CD14-positive monocyte (primary cell): ENCODE measurements around the gene ASTN2. TPM values are rescaled to one million over a fixed set of nuclear protein-coding genes. Genes with fewer than 3 reads are reported as not detected.
A peak's percentile ranks its signal among the peaks of the same experiment; 100 is the strongest.

Experiments used
- DNase-seq, 3 donors: peaks; one replicate each; pipeline ENCODE4 v3.0.0-alpha.2; 2011 to 2022
- H2AFZ ChIP-seq: 2 replicates; pipeline ENCODE4 v1.6.0; 2012; ENCODE audit warnings: mild to moderate bottlenecking, low read depth, low read length, inconsistent platforms; ENCODE audit not compliant: insufficient read depth, poor library complexity, severe bottlenecking
- H3K27ac ChIP-seq, 2 donors: 1 replicate in 1 of 2; 2 replicates in 1 of 2; pipeline ENCODE4 v1.5.1; 2012 to 2013; ENCODE audit warnings: low read length in 2 of 2, control low read depth in 1 of 2, inconsistent platforms in 1 of 2, low read depth in 1 of 2, mild to moderate bottlenecking in 1 of 2
- H3K27me3 ChIP-seq, 2 donors: one replicate each; pipeline versions ENCODE4 v1.6.0 to v1.6.1; 2011 to 2013; ENCODE audit warnings: low read length in 2 of 2; ENCODE audit not compliant: control insufficient read depth in 2 of 2, insufficient read depth in 2 of 2
- H3K36me3 ChIP-seq, 2 donors: replicated peaks in 1 of 2; 1 replicate in 1 of 2; 2 replicates in 1 of 2; pipeline versions ENCODE4 v1.5.1 to v1.6.1; 2012 to 2013; ENCODE audit warnings: low read length in 2 of 2, control low read depth in 1 of 2, inconsistent platforms in 1 of 2, mild to moderate bottlenecking in 1 of 2; ENCODE audit not compliant: insufficient read depth in 2 of 2, control insufficient read depth in 1 of 2
- H3K4me1 ChIP-seq, 2 donors: 1 replicate in 1 of 2; 2 replicates in 1 of 2; pipeline versions ENCODE4 v1.5.1 to v1.6.1; 2012 to 2013; ENCODE audit warnings: low read length in 2 of 2, control low read depth in 1 of 2, inconsistent platforms in 1 of 2, mild to moderate bottlenecking in 1 of 2, moderate library complexity in 1 of 2; ENCODE audit not compliant: insufficient read depth in 2 of 2, control insufficient read depth in 1 of 2
- H3K4me2 ChIP-seq: replicated peaks from 2 replicates; pipeline ENCODE3; 2012; ENCODE audit warnings: low read length, moderate library complexity, mild to moderate bottlenecking; ENCODE audit not compliant: poor library complexity, severe bottlenecking; ENCODE audit errors: extremely low read depth
- H3K4me3 ChIP-seq, 3 experiments: fragments of 200-600 bp in 1 of 3; sonication (generic) in 1 of 3; replicated peaks in 1 of 3; 1 replicate in 2 of 3; 2 replicates in 1 of 3; pipeline ENCODE4 v1.5.1; 2011 to 2013; ENCODE audit warnings: low read length in 3 of 3, mild to moderate bottlenecking in 3 of 3, control low read depth in 2 of 3, low read depth in 2 of 3, inconsistent platforms in 1 of 3, moderate library complexity in 1 of 3
- H3K79me2 ChIP-seq: 2 replicates; pipeline ENCODE4 v1.6.0; 2012; ENCODE audit warnings: mild to moderate bottlenecking, control low read depth, inconsistent platforms, low read length, moderate library complexity; ENCODE audit not compliant: insufficient read depth
- H3K9ac ChIP-seq: 2 replicates; pipeline ENCODE4 v1.6.0; 2017; ENCODE audit warnings: low read length, mild to moderate bottlenecking; ENCODE audit not compliant: insufficient read depth, poor library complexity, severe bottlenecking
- H3K9me3 ChIP-seq, 2 donors: replicated peaks in 1 of 2; 1 replicate in 1 of 2; 2 replicates in 1 of 2; pipeline versions ENCODE4 v1.5.1 to v1.6.1; 2012 to 2013; ENCODE audit warnings: low read length in 2 of 2, control low read depth in 1 of 2; ENCODE audit not compliant: control insufficient read depth in 1 of 2, insufficient read depth in 1 of 2
- H4K20me1 ChIP-seq: 2 replicates; pipeline ENCODE4 v1.6.0; 2012; ENCODE audit warnings: mild to moderate bottlenecking, low read length, control low read depth, moderate library complexity; ENCODE audit not compliant: insufficient read depth
- H3K27ac Mint-ChIP-seq, 7 donors: one replicate each; pipeline ENCODE4 v1.8.0; 2020; ENCODE audit warnings: mild to moderate bottlenecking in 7 of 7, mixed read lengths in 7 of 7, moderate library complexity in 6 of 7, inconsistent platforms in 2 of 7
- H3K27me3 Mint-ChIP-seq, 3 donors: one replicate each; pipeline ENCODE4 v1.8.0; 2021 to 2022; ENCODE audit warnings: low read depth in 3 of 3, mild to moderate bottlenecking in 3 of 3, mixed read lengths in 3 of 3, moderate library complexity in 3 of 3, inconsistent platforms in 1 of 3
- H3K36me3 Mint-ChIP-seq, 2 donors: one replicate each; pipeline ENCODE4 v1.8.0; 2020; ENCODE audit warnings: mixed read lengths in 2 of 2, inconsistent platforms in 1 of 2, mild to moderate bottlenecking in 1 of 2
- H3K4me1 Mint-ChIP-seq: one replicate; pipeline ENCODE4 v1.8.0; 2020; ENCODE audit warnings: mild to moderate bottlenecking, mixed read lengths
- H3K4me3 Mint-ChIP-seq, 2 donors: one replicate each; pipeline ENCODE4 v1.8.0; 2020; ENCODE audit warnings: mild to moderate bottlenecking in 2 of 2, mixed read lengths in 2 of 2, moderate library complexity in 1 of 2
- H3K9me3 Mint-ChIP-seq, 7 donors: one replicate each; pipeline ENCODE4 v1.8.0; 2020 to 2022; ENCODE audit warnings: mixed read lengths in 7 of 7, mild to moderate bottlenecking in 6 of 7, moderate library complexity in 6 of 7, inconsistent platforms in 2 of 7
- WGBS: methylation state at CpG from one replicate; pipeline ENCODE4 v1.1.5; 2013; ENCODE audit warnings: missing lambda C conversion rate; ENCODE audit not compliant: insufficient coverage; 5-methylcytosine and 5-hydroxymethylcytosine counted together
- intact Hi-C, 2 donors: fragments of 100-400 bp; cut with micrococcal nuclease; formaldehyde crosslinking; loops; one replicate each; pipeline versions ENCODE4 v1.15.0 to v1.15.1; 2023
- polyA plus RNA-seq, 3 donors: library from polyadenylated mRNA; depleted of rRNA in 1 of 3; unstranded in 2 of 3; stranded (reverse) in 1 of 3; fragments of 300-500 nt in 2 of 3; fragments of >200 nt in 1 of 3; fragmentation: Illumina TruSeq in 2 of 3; gene quantifications; 1 replicate in 2 of 3; 2 replicates in 1 of 3; pipeline ENCODE4 v1.2.3, GENCODE V29; 2012 to 2021
- TF ChIP-seq, protein P1 (sequence below): fragments of 200-600 bp; IDR thresholded peaks from one replicate; pipeline ENCODE4 v1.8.0; 2022; ENCODE audit warnings: antibody characterized with exemption, mild to moderate bottlenecking

Gene ASTN2
- polyA plus RNA-seq, 3 donors = not detected

- Histone ChIP-seq H3K36me3 (no peaks in the 10 kb centered on the region), H3K9ac (no peak overlapping the region), H3K4me2 (no peak overlapping the region), H4K20me1 (no peaks in the 10 kb centered on the region), H3K9me3 (no peaks in the 10 kb centered on the region), H3K27me3 (no peaks in the 10 kb centered on the region), H3K4me1 (no peaks in the 10 kb centered on the region), H3K4me3 (no peak overlapping the region), H2AFZ (no peak overlapping the region), H3K79me2 (no peaks in the 10 kb centered on the region), H3K27ac (no peak overlapping the region)
- TF ChIP-seq, protein P1, sequence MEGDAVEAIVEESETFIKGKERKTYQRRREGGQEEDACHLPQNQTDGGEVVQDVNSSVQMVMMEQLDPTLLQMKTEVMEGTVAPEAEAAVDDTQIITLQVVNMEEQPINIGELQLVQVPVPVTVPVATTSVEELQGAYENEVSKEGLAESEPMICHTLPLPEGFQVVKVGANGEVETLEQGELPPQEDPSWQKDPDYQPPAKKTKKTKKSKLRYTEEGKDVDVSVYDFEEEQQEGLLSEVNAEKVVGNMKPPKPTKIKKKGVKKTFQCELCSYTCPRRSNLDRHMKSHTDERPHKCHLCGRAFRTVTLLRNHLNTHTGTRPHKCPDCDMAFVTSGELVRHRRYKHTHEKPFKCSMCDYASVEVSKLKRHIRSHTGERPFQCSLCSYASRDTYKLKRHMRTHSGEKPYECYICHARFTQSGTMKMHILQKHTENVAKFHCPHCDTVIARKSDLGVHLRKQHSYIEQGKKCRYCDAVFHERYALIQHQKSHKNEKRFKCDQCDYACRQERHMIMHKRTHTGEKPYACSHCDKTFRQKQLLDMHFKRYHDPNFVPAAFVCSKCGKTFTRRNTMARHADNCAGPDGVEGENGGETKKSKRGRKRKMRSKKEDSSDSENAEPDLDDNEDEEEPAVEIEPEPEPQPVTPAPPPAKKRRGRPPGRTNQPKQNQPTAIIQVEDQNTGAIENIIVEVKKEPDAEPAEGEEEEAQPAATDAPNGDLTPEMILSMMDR = no peak
- Mint-ChIP-seq H3K4me1 (no peaks in the 10 kb centered on the region), H3K4me3 (no peak overlapping the region), H3K27me3 (peaks cover 2 to 3% (median 3%) of the 10 kb centered on the region in 3 donors), H3K27ac (no peak overlapping the region), H3K36me3 (no peaks in the 10 kb centered on the region), H3K9me3 (peaks cover 0 to 2% (median 0%) of the 10 kb centered on the region in 7 donors)
- WGBS = no CpG with 5 or more reads among the region's 4 CpGs
- intact Hi-C loops = no loop called here
- no peak for DNase-seq
Observed at GRCh38 chr9:117093891-117094844, 320.7 kb downstream of the ASTN2 start.

- Mint-ChIP-seq H3K36me3 (no peaks in the 10 kb centered on the region), H3K4me3 (no peak overlapping the region), H3K27me3 (peaks cover 2 to 3% (median 3%) of the 10 kb centered on the region in 3 donors), H3K4me1 (no peaks in the 10 kb centered on the region), H3K27ac (peak overlapping the region in 1 of 7 donors; percentile 68), H3K9me3 (peaks cover 0 to 4% (median 0%) of the 10 kb centered on the region in 7 donors)
- TF ChIP-seq, protein P1 = no peak
- H3K9me3 ChIP-seq = no peaks in the 10 kb centered on the region
- intact Hi-C loops = no loop called here
- H3K36me3 ChIP-seq = no peaks in the 10 kb centered on the region
- no peak for DNase-seq
- no peak overlapping the region for H2AFZ ChIP-seq
- H3K4me1 ChIP-seq = no peaks in the 10 kb centered on the region
- no peak overlapping the region for H3K4me2 ChIP-seq
- no peaks in the 10 kb centered on the region for H3K79me2 ChIP-seq
- H3K27me3 ChIP-seq = no peaks in the 10 kb centered on the region
- H3K9ac ChIP-seq = no peak overlapping the region
- H3K4me3 ChIP-seq = no peak overlapping the region
- H4K20me1 ChIP-seq = no peaks in the 10 kb centered on the region
- no peak overlapping the region for H3K27ac ChIP-seq
- no CpG with 5 or more reads among the region's 1 CpG for WGBS
Observed at GRCh38 chr9:117092582-117092981, 322.3 kb downstream of the ASTN2 start.
